Stimulated activated CD8-positive, alpha-beta memory T cell treated with anti-CD3 and anti-CD28 coated beads, Interleukin-12 subunit alpha, Interleukin-12 subunit beta, amount 100 ng/mL, for 1 hour (primary cell): ENCODE results near the gene TMEM106C.

Source experiments
- DNase-seq: peaks from one replicate; pipeline ENCODE4 v3.0.0-alpha.2; 2020; ENCODE audit warnings: low read depth

Gene TMEM106C

GRCh38 chr12:47963340-47964040 lies at the start of gene TMEM106C:
Gene TMEM106C, plus strand, starts transcription at chr12:47963596. Its CDS starts 641 bp downstream, at chr12:47964237.
- DNase-seq = peak; percentile 86

GRCh38 chr12:47920913-47921312 lies 42.5 kb upstream of the TMEM106C start:
- DNase-seq = no peak

GRCh38 chr12:47921907-47922306 lies 41.5 kb upstream of the TMEM106C start:
- no peak for DNase-seq

GRCh38 chr12:47927346-47927745 lies 36.0 kb upstream of the TMEM106C start:
- DNase-seq = no peak

GRCh38 chr12:47930634-47931033 lies 32.8 kb upstream of the TMEM106C start:
- DNase-seq = no peak

- DNase-seq = no peak
These were observed 32.2 kb upstream of the TMEM106C start for GRCh38 chr12:47931187-47931586.

- DNase-seq = no peak
These were observed 28.2 kb upstream of the TMEM106C start for GRCh38 chr12:47935184-47935583.

- no peak for DNase-seq
These were observed 25.3 kb upstream of the TMEM106C start for GRCh38 chr12:47938093-47938492.

GRCh38 chr12:47938594-47938993 lies 24.8 kb upstream of the TMEM106C start:
- DNase-seq = no peak

- DNase-seq = no peak
These were observed 24.3 kb upstream of the TMEM106C start for GRCh38 chr12:47939009-47939601.

- DNase-seq = no peak
These were observed 22.5 kb upstream of the TMEM106C start for GRCh38 chr12:47940773-47941474.

- DNase-seq = no peak
These were observed 22.0 kb upstream of the TMEM106C start for GRCh38 chr12:47941475-47941780.

- peak; percentile 23 for DNase-seq
These were observed 21.4 kb upstream of the TMEM106C start for GRCh38 chr12:47941871-47942613.

GRCh38 chr12:47942614-47943225 lies 20.7 kb upstream of the TMEM106C start:
- DNase-seq = no peak

GRCh38 chr12:47943623-47944340 lies 19.6 kb upstream of the TMEM106C start:
- no peak for DNase-seq

- no peak for DNase-seq
These were observed 18.6 kb upstream of the TMEM106C start for GRCh38 chr12:47944685-47945340.

GRCh38 chr12:47945341-47945728 lies 18.1 kb upstream of the TMEM106C start:
- no peak for DNase-seq

GRCh38 chr12:47946413-47947323 lies 16.7 kb upstream of the TMEM106C start:
- no peak for DNase-seq

- DNase-seq = no peak
These were observed 16.1 kb upstream of the TMEM106C start for GRCh38 chr12:47947341-47947740.
